H1 (cell line): ENCODE measurements around the gene TECPR2. TPM values are rescaled to one million over a fixed set of nuclear protein-coding genes. Genes with fewer than 3 reads are reported as not detected.
A peak's percentile ranks its signal among the peaks of the same experiment; 100 is the strongest.

Experiments
- CTCF ChIA-PET: fragments of 300-600 bp; sonication (Branson Sonifier 250); formaldehyde crosslinking; loops from one replicate; lab custom pipeline; 2021; ENCODE audit not compliant: partially characterized antibody; lab: Charles Lee
- POLR2A ChIA-PET: fragments of 300-600 bp; sonication (Branson Sonifier 250); formaldehyde crosslinking; loops from one replicate; lab custom pipeline; 2021; ENCODE audit warnings: inconsistent platforms; ENCODE audit not compliant: partially characterized antibody; lab: Charles Lee
- DNase-seq, 2 experiments: peaks; one replicate each; pipeline versions ENCODE4 v3.0.0 to v3.0.0-alpha.2; 2010 to 2022; ENCODE audit warnings: low spot score in 2 of 2, low read depth in 1 of 2, mixed read lengths in 1 of 2
- FAIRE-seq: peaks from 2 replicates; lab custom pipeline; 2011; peaks lifted over from hg19 to GRCh38; lab: Jason Lieb, UNC
- H2AFZ ChIP-seq: 2 replicates; pipeline ENCODE4 v1.8.1; 2012; ENCODE audit warnings: low read length, inconsistent platforms
- H2AK5ac ChIP-seq: 2 replicates; pipeline ENCODE4 v1.6.1; 2013; ENCODE audit warnings: low read depth, low read length
- H2BK120ac ChIP-seq: replicated peaks from 2 replicates; pipeline ENCODE3; 2013; ENCODE audit warnings: low read depth, low read length, inconsistent platforms
- H2BK12ac ChIP-seq: 2 replicates; pipeline ENCODE4 v1.6.1; 2013; ENCODE audit warnings: low read depth, low read length
- H2BK15ac ChIP-seq: 2 replicates; pipeline ENCODE4 v1.6.1; 2013; ENCODE audit warnings: low read length
- H2BK20ac ChIP-seq: 2 replicates; pipeline ENCODE4 v1.6.1; 2013; ENCODE audit warnings: low read length
- H2BK5ac ChIP-seq: 2 replicates; pipeline ENCODE4 v1.6.1; 2013; ENCODE audit warnings: low read depth, low read length
- H3K14ac ChIP-seq: 2 replicates; pipeline ENCODE4 v1.6.1; 2013; ENCODE audit warnings: inconsistent platforms; ENCODE audit not compliant: insufficient read length
- H3K18ac ChIP-seq: 2 replicates; pipeline ENCODE4 v1.6.1; 2013; ENCODE audit warnings: low read length; ENCODE audit errors: extremely low read depth
- H3K23ac ChIP-seq: 2 replicates; pipeline ENCODE4 v1.6.1; 2013; ENCODE audit warnings: inconsistent platforms; ENCODE audit not compliant: insufficient read length
- H3K23me2 ChIP-seq: 2 replicates; pipeline ENCODE4 v1.6.1; 2013; ENCODE audit warnings: low read depth, low read length
- H3K27ac ChIP-seq: 2 replicates; pipeline ENCODE4 v1.6.1; 2011; ENCODE audit warnings: low read depth, low read length, inconsistent platforms
- H3K27me3 ChIP-seq, 4 experiments: replicated peaks in 1 of 4; 1 replicate in 1 of 4; 2 replicates in 3 of 4; pipeline versions ENCODE4 v1.6.1 to v1.8.1; 2011 to 2013; ENCODE audit warnings: low read length in 3 of 4, mild to moderate bottlenecking in 3 of 4, inconsistent platforms in 2 of 4, mixed read lengths in 2 of 4, moderate library complexity in 1 of 4; ENCODE audit not compliant: control insufficient read depth in 3 of 4, insufficient read depth in 3 of 4; ENCODE audit errors: extremely low read depth in 1 of 4
- H3K36me3 ChIP-seq, 4 experiments: 2 replicates each; pipeline versions ENCODE4 v1.6.1 to v1.8.1; 2011 to 2013; ENCODE audit warnings: mild to moderate bottlenecking in 4 of 4, low read length in 3 of 4, moderate library complexity in 2 of 4, control low read depth in 1 of 4, inconsistent platforms in 1 of 4; ENCODE audit not compliant: insufficient read depth in 4 of 4, control insufficient read depth in 2 of 4
- H3K4ac ChIP-seq: replicated peaks from 2 replicates; pipeline ENCODE3; 2013; ENCODE audit warnings: low read length, low read depth, mixed read lengths, inconsistent platforms; ENCODE audit not compliant: insufficient read length
- H3K4me1 ChIP-seq, 4 experiments: replicated peaks in 1 of 4; 1 replicate in 1 of 4; 2 replicates in 3 of 4; pipeline versions ENCODE4 v1.6.1 to v1.8.1; 2011 to 2013; ENCODE audit warnings: low read length in 3 of 4, inconsistent platforms in 2 of 4, mixed read lengths in 1 of 4; ENCODE audit not compliant: insufficient read depth in 4 of 4, control insufficient read depth in 3 of 4
- H3K4me2 ChIP-seq, 2 experiments: 2 replicates each; pipeline versions ENCODE4 v1.6.1 to v1.8.1; 2011 to 2013; ENCODE audit warnings: low read depth in 2 of 2, low read length in 2 of 2, control low read depth in 1 of 2, inconsistent platforms in 1 of 2, mild to moderate bottlenecking in 1 of 2; ENCODE audit not compliant: insufficient read depth in 1 of 2
- H3K4me3 ChIP-seq, 4 experiments: fragments of 200-600, 300-600 bp in 1 of 4; sonication (generic), shearing (Covaris generic), sonication (Bioruptor Twin) in 1 of 4; 2 replicates each; pipeline versions ENCODE4 v1.5.1 to v1.8.1; 2011 to 2016; ENCODE audit warnings: low read length in 4 of 4, low read depth in 3 of 4, control low read depth in 2 of 4, inconsistent platforms in 2 of 4, mild to moderate bottlenecking in 2 of 4, mixed read lengths in 1 of 4, moderate library complexity in 1 of 4; ENCODE audit not compliant: insufficient read depth in 2 of 4; ENCODE audit errors: extremely low read depth in 1 of 4
- H3K56ac ChIP-seq: replicated peaks from 2 replicates; pipeline ENCODE3; 2013; ENCODE audit warnings: low read depth, mild to moderate bottlenecking, mixed read lengths, low read length, inconsistent platforms; ENCODE audit not compliant: insufficient read length
- H3K79me1 ChIP-seq: 2 replicates; pipeline ENCODE4 v1.6.1; 2013; ENCODE audit warnings: low read depth, low read length, control low read depth
- H3K79me2 ChIP-seq, 2 experiments: 2 replicates each; pipeline versions ENCODE4 v1.6.1 to v1.8.1; 2012 to 2013; ENCODE audit warnings: low read length in 2 of 2, mild to moderate bottlenecking in 2 of 2, inconsistent platforms in 1 of 2; ENCODE audit not compliant: insufficient read depth in 2 of 2, control insufficient read depth in 1 of 2
- H3K9ac ChIP-seq, 4 experiments: replicated peaks in 1 of 4; 1 replicate in 1 of 4; 2 replicates in 3 of 4; pipeline versions ENCODE4 v1.6.1 to v1.8.1; 2011 to 2013; ENCODE audit warnings: low read depth in 3 of 4, low read length in 3 of 4, control low read depth in 2 of 4, mild to moderate bottlenecking in 2 of 4, moderate library complexity in 2 of 4, inconsistent platforms in 1 of 4; ENCODE audit errors: extremely low read depth in 1 of 4
- H3K9me3 ChIP-seq, 2 experiments: 2 replicates each; pipeline versions ENCODE4 v1.6.1 to v1.8.1; 2012 to 2013; ENCODE audit warnings: mild to moderate bottlenecking in 2 of 2, moderate library complexity in 2 of 2, control low read depth in 1 of 2, inconsistent platforms in 1 of 2, low read depth in 1 of 2, low read length in 1 of 2, mixed read lengths in 1 of 2; ENCODE audit not compliant: insufficient read depth in 2 of 2
- H4K20me1 ChIP-seq, 2 experiments: replicated peaks in 1 of 2; 2 replicates each; pipeline versions ENCODE3 to v1.8.1; 2011 to 2013; ENCODE audit warnings: inconsistent platforms in 2 of 2, low read length in 2 of 2, mild to moderate bottlenecking in 1 of 2; ENCODE audit not compliant: insufficient read depth in 2 of 2, control insufficient read depth in 1 of 2
- H4K5ac ChIP-seq: 2 replicates; pipeline ENCODE4 v1.6.1; 2013; ENCODE audit warnings: low read length, low read depth, mixed read lengths, inconsistent platforms; ENCODE audit not compliant: insufficient read length
- H4K8ac ChIP-seq: 2 replicates; pipeline ENCODE4 v1.8.0; 2013; ENCODE audit warnings: mild to moderate bottlenecking, moderate library complexity, low read length, inconsistent platforms; ENCODE audit not compliant: insufficient read depth; ENCODE audit errors: extremely low read depth
- H4K91ac ChIP-seq: replicated peaks from 2 replicates; pipeline ENCODE3; 2013; ENCODE audit warnings: low read length, mixed read lengths, inconsistent platforms; ENCODE audit not compliant: insufficient read length
- SAP30 ChIP-seq: fragments of 300-600 bp; sonication (generic); IDR thresholded peaks from 2 replicates; pipeline ENCODE4 v1.7.1; 2012; ENCODE audit warnings: low read length, moderate library complexity, mild to moderate bottlenecking, inconsistent platforms; ENCODE audit not compliant: insufficient read depth, insufficient replicate concordance
- WGBS, 2 experiments: shearing (Covaris generic) in 1 of 2; methylation state at CpG; one replicate each; pipeline versions ENCODE4 v1.1.6 to v1.1.7; 2013 to 2015; ENCODE audit warnings: low lambda C conversion rate in 2 of 2, mixed read lengths in 2 of 2, inconsistent platforms in 1 of 2, low coverage in 1 of 2, missing lambda C conversion rate in 1 of 2; ENCODE audit not compliant: insufficient replicate concordance in 2 of 2, insufficient coverage in 1 of 2, insufficient read length in 1 of 2; ENCODE audit errors: extremely low coverage in 1 of 2, missing lambda C conversion rate in 1 of 2; 5-methylcytosine and 5-hydroxymethylcytosine counted together
- polyA plus RNA-seq, 7 experiments: library from polyadenylated mRNA; depleted of rRNA in 3 of 7; stranded (reverse) in 5 of 7; unstranded in 2 of 7; fragments of >200 nt in 5 of 7; fragments of 200-250 nt in 2 of 7; gene quantifications; 1 replicate in 5 of 7; 2 replicates in 1 of 7; 4 replicates in 1 of 7; pipeline versions ENCODE4 v1.2.1 to v1.2.3, GENCODE V29; 2011 to 2013; ENCODE audit warnings: missing spikeins in 2 of 7, mixed read lengths in 2 of 7
- total RNA-seq: library from RNA; stranded (reverse); fragmentation: NEBNext Ultra II Directional; extraction: Animal tissue kit (Norgen Biotek cat#: 25700); gene quantifications from 2 replicates; pipeline ENCODE4 v1.2.1, GENCODE V29; 2021

TECPR2 gene
- total and polyA plus RNA-seq, 2 of the 8 experiments (the other 6 are each of a cell fraction or from before 2014, with no cell fraction given), result 6.8 to 19.4 TPM

- no peak overlapping the region for H3K4ac ChIP-seq
- H2BK12ac ChIP-seq, result no peak overlapping the region
- no peaks in the 10 kb centered on the region; a peak in 1 of 8 replicates for H3K36me3 ChIP-seq
- 0 out of 2 replicates have a peak overlapping the region, but pooled peaks have one; percentile 5 for H2AK5ac ChIP-seq
- H3K18ac ChIP-seq, result no peak overlapping the region
- H3K4me2 ChIP-seq, result no peak overlapping the region
- H4K91ac ChIP-seq, result peak overlapping the region; percentile 1
- no peaks in the 10 kb centered on the region for H3K9me3 ChIP-seq
- H3K27ac ChIP-seq, result no peak overlapping the region
- DNase-seq (no peak), FAIRE-seq (no peak)
- no peak overlapping the region for H2BK5ac ChIP-seq
- no peak overlapping the region for H3K56ac ChIP-seq
- H2BK120ac ChIP-seq, result no peak overlapping the region
- peaks cover 0 to 3% (median 1%) of the 10 kb centered on the region in 4 experiments; a peak in 1 of 7 replicates for H3K4me1 ChIP-seq
- ChIA-PET CTCF (no interaction called here), POLR2A (no interaction called here)
- no peaks in the 10 kb centered on the region for H4K20me1 ChIP-seq
- H3K23ac ChIP-seq, result no peak overlapping the region
- H3K4me3 ChIP-seq, result no peak overlapping the region
- H2AFZ ChIP-seq, result no peak overlapping the region
- no peak overlapping the region for H3K14ac ChIP-seq
- no peaks in the 10 kb centered on the region for H3K79me1 ChIP-seq
- H3K79me2 ChIP-seq, result no peaks in the 10 kb centered on the region
- no peaks in the 10 kb centered on the region for H3K27me3 ChIP-seq
- no peaks in the 10 kb centered on the region for H3K23me2 ChIP-seq
- no peak overlapping the region; the same call in 1 of the 2 replicates for H2BK15ac ChIP-seq
- no peak overlapping the region for H2BK20ac ChIP-seq
- H3K9ac ChIP-seq, result no peak overlapping the region
- H4K5ac ChIP-seq, result no peak overlapping the region
- H4K8ac ChIP-seq, result 0 out of 2 replicates have a peak overlapping the region, but pooled peaks have one; percentile 0
- 99% methylated on average over 12 of the region's 12 CpGs; no CpG with 5 or more reads in 1 of the 2 experiments for WGBS, 2 experiments
- no peak for TF ChIP-seq SAP30
Observed at GRCh38 chr14:102417646-102418045, 54.9 kb downstream of the TECPR2 start.
